Activated naive CD4-positive, alpha-beta T cell treated with anti-CD3 and anti-CD28 coated beads, Interleukin-2, amount 10 ng/mL, durations not matched to agents 7 days and 5 days (primary cell): ENCODE results near the gene PIGA.
"Not testable (repeated sequence)": the region's sequence is repeated elsewhere in the genome, so short reads cannot be mapped to it uniquely, and the experiment has no call there.

ENCODE experiments used
- CTCF ChIA-PET: fragments of 350-600 bp; sonication (Branson Sonifier 250); formaldehyde crosslinking; loops from one replicate; lab custom pipeline; 2021; ENCODE audit warnings: antibody characterized with exemption; lab: Charles Lee
- DNase-seq: peaks from one replicate; pipeline ENCODE4 v3.0.0-alpha.2; 2020
- H3K27ac Mint-ChIP-seq: one replicate; pipeline ENCODE4 v1.8.0; 2021; ENCODE audit warnings: mild to moderate bottlenecking, moderate library complexity, mixed read lengths
- H3K27me3 Mint-ChIP-seq: one replicate; pipeline ENCODE4 v1.8.0; 2021; ENCODE audit warnings: mild to moderate bottlenecking, mixed read lengths
- H3K36me3 Mint-ChIP-seq: one replicate; pipeline ENCODE4 v1.8.0; 2021; ENCODE audit warnings: mixed read lengths
- H3K4me1 Mint-ChIP-seq: one replicate; pipeline ENCODE4 v1.8.0; 2021; ENCODE audit warnings: mixed read lengths
- H3K4me3 Mint-ChIP-seq: one replicate; pipeline ENCODE4 v1.8.0; 2021; ENCODE audit warnings: mild to moderate bottlenecking, moderate library complexity, mixed read lengths
- H3K9me3 Mint-ChIP-seq: one replicate; pipeline ENCODE4 v1.8.0; 2021; ENCODE audit warnings: mixed read lengths

The PIGA gene

DNA sequence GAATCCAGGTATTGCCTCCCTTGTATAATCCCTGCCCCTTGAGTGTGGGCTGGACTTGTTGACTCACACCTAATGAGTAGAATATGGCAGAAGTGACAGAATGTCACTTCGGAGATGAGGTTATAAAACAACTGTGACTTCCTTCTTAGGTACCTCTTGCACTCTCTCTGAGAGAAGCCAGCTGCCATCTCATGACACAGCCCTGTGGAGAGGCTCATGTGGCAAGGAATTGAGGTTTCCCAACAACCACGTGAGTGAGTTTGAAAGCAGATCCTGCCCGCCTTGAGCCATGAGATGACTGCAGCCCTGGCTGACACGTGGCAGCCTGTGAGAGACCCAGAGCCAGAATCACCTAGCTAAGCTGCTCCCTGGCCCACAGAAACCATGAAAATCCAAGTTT, 33.4 kb downstream of the PIGA start:
- CTCF ChIA-PET, result interaction anchor here (1.5 kb wide), 1 partner anchor 48 kb away, joined by 5 read pairs; no protein-coding TSS in a partner anchor
- Mint-ChIP-seq H3K36me3 (no peaks in the 10 kb centered on the region), H3K27me3 (peaks cover 6% of the 10 kb centered on the region), H3K27ac (no peak overlapping the region), H3K4me1 (peaks cover 4% of the 10 kb centered on the region), H3K4me3 (no peak overlapping the region), H3K9me3 (no peaks in the 10 kb centered on the region)
- DNase-seq, result peak; percentile 22

DNA sequence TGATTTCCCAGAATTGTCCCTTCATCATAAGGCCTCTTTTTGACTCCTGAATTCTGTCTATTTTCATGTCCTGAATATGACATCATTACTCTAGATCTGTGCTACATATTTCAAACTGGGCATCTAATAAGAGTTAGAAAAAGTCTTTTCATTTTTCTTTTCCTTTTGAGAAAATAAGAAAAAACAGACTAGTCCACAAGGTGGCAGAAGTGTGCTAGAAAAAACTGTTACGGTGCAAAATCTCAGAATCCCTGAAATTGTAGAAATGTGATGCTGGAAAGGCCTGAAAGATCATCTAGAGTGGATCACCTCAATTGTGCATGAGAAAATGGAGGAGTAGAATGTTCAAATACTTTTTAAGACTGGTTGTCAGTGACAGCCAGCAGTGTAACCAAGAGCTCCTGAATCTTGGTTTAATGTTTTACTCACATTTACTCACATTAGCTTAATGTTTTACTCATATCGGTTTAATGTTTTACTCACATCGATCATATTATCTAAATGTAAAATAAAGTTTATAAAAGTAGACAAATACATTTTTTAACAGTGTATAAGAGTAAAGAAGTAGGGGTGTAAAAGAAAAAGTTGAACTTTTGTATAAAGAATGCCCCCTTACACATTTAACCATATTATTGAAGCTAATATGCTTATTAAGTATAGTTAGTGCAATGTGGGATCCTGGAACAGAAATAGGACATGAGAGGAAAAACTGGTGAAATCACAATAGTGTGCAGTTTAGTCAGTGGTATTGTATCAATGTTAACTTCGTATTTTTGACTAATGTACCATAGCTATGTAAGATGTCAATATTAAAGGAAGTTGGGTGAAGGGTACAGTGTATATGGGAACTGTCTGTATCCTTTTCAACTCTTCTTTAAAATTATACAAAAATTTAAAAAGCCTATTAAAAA, 35.1 kb downstream of the PIGA start:
- Mint-ChIP-seq H3K4me1 (peaks cover 4% of the 10 kb centered on the region), H3K27me3 (peaks cover 6% of the 10 kb centered on the region), H3K36me3 (no peaks in the 10 kb centered on the region), H3K27ac (no peak overlapping the region), H3K9me3 (no peaks in the 10 kb centered on the region), H3K4me3 (no peak overlapping the region)
- CTCF ChIA-PET, result interaction anchor here (0.6 to 1.8 kb wide), 7 partner anchors 15 to 189 kb away, joined by 3 to 8 read pairs (median 3); no protein-coding TSS in a partner anchor
- DNase-seq, result no peak

DNA sequence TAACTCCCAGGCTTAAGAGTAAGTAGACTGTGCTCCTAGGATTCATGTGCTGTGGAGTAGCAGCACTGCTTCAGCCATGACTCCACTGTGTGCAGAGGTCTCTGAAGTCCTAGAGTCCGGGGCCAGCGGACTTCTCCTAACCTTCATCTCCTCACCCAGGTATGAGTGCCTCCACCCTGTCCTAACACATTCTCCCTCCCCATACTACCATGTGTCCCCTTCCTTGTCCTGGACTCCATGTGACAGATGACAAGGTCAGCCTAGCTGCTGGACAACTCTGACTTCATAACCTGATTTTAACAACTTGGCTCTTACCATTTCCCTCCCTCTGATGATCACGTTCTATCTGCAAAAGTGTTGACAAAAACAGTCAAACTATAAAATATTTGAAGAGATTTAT, 36.5 kb downstream of the PIGA start:
- DNase-seq, result no peak
- H3K9me3 Mint-ChIP-seq, result no peaks in the 10 kb centered on the region
- H3K27me3 Mint-ChIP-seq, result peaks cover 6% of the 10 kb centered on the region

DNA sequence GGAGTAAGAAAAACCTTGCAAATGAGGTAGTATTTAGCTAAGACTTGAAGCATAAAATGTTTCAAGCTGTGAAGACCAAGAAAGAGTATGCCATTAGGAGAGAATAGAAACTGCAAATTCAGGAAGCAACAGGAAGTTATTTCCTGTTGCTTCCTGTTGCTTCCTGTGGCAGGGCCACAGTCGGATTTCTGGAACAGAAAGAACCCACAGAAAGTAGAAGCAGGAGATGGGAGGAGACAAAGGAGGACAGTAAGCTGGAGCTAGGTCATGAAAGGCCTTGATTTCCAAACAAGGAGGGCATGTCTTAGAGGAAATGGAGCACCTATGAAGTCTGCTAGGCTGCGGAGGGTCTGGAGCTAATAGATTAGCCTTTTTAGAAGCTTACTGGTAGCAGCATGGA, 37.1 kb downstream of the PIGA start:
- Mint-ChIP-seq H3K4me3 (no peak overlapping the region), H3K9me3 (no peaks in the 10 kb centered on the region), H3K27me3 (peaks cover 6% of the 10 kb centered on the region), H3K4me1 (peaks cover 4% of the 10 kb centered on the region), H3K36me3 (no peaks in the 10 kb centered on the region), H3K27ac (no peak overlapping the region)
- DNase-seq, result no peak
- CTCF ChIA-PET, result no interaction called here

More for the DNA sequence above, 36.5 kb downstream of the PIGA start:
- Mint-ChIP-seq H3K4me1 (peaks cover 4% of the 10 kb centered on the region), H3K36me3 (no peaks in the 10 kb centered on the region), H3K4me3 (no peak overlapping the region), H3K27ac (no peak overlapping the region)
- CTCF ChIA-PET, result no interaction called here

DNA sequence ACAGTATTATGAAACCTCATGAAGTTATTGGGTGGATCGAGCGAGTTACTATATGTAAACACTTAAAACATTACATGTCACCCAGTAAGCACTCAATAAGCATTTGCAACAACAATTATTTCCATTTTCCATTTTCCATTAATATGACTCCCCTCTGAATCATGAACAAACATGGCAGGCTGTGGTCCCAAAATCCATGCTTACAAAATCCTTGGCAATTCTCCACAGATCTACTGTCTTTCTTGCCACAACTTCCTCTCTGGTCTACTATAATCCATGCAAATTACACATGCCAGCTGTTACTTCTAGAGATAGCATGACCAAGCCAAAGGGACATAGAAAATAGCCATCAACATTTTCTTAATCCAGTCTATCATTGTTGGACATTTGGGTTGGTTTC, 41.9 kb downstream of the PIGA start:
- Mint-ChIP-seq H3K4me1 (peaks cover 4% of the 10 kb centered on the region), H3K36me3 (no peaks in the 10 kb centered on the region), H3K27me3 (no peaks in the 10 kb centered on the region), H3K4me3 (no peak overlapping the region), H3K9me3 (no peaks in the 10 kb centered on the region), H3K27ac (no peak overlapping the region)
- CTCF ChIA-PET, result no interaction called here
- no peak for DNase-seq

DNA sequence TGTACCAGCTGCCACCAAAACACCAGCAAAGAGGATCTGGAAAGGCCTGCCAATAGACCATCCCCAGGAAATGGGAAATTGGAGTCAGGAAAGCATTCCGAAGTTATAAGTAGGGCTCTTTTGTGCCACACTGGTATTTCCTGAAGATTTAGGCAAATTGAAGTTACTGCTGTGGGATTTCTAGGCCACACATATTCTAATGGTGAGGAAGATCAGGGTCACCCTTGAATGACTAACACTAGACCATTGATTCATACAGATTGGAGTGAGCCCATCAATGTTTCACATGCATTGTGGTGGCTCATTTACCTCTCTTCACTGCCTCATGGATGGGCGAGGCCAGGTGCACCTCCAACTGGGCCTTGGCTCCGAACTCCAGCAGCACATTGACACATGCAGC, 42.5 kb downstream of the PIGA start:
- Mint-ChIP-seq H3K4me1 (no peaks in the 10 kb centered on the region), H3K27ac (no peak overlapping the region), H3K4me3 (no peak overlapping the region), H3K27me3 (no peaks in the 10 kb centered on the region), H3K9me3 (no peaks in the 10 kb centered on the region), H3K36me3 (no peaks in the 10 kb centered on the region)
- DNase-seq, result no peak
- CTCF ChIA-PET, result no interaction called here

DNA sequence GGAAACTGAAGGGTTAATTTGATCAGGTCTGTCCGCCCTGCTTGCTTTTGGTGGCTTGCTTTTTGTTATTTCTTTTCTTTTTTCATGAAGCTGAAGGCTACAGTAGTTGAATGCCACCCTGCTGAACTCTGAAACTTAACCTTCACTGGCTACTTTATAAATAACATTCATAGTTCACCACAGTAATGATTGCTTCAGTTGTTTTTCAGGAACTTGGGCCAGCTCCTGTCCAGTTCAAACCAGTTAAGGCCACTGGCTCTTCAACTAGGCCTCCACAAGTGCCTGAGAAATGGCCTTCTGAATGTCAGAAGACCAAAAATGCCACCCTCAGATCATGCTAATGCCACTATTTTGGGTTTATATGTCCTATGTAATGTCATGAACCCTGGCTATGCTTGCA, 57.7 kb downstream of the PIGA start:
- CTCF ChIA-PET, result no interaction called here
- H3K36me3 Mint-ChIP-seq, result no peaks in the 10 kb centered on the region
- H3K27ac Mint-ChIP-seq, result no peak overlapping the region
- no peak for DNase-seq
- peaks cover 2% of the 10 kb centered on the region for H3K9me3 Mint-ChIP-seq
- H3K4me1 Mint-ChIP-seq, result no peaks in the 10 kb centered on the region
- H3K27me3 Mint-ChIP-seq, result no peaks in the 10 kb centered on the region
- no peak overlapping the region for H3K4me3 Mint-ChIP-seq

DNA sequence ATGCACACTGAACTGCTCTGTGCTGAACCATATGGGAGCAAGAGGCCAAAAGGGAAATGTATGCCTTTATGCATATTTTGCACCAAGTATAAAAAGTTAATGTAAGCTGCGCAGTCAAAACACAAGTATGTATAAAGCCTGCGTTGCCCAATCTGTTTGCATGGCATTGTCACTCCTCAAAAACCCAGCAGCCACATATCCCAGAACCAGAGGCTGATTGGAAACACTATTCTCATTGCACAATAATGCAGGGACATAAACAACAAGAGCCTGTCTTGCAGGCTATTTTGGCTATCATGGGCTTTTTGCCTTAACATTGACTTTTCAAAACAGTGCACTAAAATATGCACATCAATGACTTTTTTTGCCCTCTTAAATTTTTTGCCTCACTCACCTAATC, 60.4 kb downstream of the PIGA start:
- Mint-ChIP-seq H3K4me3 (no peak overlapping the region), H3K27me3 (no peaks in the 10 kb centered on the region), H3K9me3 (peaks cover 2% of the 10 kb centered on the region), H3K36me3 (no peaks in the 10 kb centered on the region), H3K4me1 (peaks cover 5% of the 10 kb centered on the region), H3K27ac (no peak overlapping the region)
- DNase-seq, result no peak
- CTCF ChIA-PET, result no interaction called here

DNA sequence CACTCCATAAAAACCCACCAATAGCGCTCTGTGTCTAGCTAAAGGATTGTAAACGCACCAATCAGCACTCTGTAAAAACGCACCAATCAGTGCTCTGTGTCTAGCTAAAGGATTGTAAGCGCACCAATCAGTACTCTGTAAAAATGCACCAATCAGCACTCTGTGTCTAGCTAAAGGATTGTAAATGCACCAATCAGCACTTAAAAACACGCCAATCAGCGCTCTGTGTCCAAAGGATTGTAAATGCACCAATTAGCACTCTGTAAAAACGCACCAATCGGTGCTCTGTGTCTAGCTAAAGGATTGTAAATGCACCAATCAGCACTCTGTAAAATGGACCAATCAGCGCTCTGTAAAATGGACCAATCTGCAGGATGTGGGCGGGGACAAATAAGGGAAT, 62.0 kb downstream of the PIGA start:
- CTCF ChIA-PET, H3K36me3 Mint-ChIP-seq, H3K4me3 Mint-ChIP-seq, DNase-seq, H3K9me3 Mint-ChIP-seq, H3K27ac Mint-ChIP-seq, H3K27me3 Mint-ChIP-seq: not testable (repeated sequence)
- peaks cover 11% of the 10 kb centered on the region for H3K4me1 Mint-ChIP-seq

DNA sequence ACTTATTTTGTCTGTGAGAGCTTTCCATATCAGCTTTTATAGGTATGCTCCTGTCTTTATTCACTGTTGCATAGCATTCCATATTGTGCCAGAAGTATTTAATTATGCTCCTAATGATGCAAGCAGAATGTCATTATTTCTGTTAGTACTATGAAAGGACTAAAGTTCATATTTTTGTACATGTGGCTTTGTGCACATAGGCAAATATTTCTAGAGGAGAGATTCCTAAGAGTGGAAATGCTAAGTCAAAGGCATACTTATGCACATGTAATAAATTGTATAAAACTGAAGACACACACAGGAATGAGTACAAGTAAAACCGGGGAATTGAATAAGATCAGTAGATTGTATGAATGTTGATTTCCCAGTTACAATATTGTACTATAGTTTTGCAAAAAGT, 63.6 kb downstream of the PIGA start:
- H3K4me1 Mint-ChIP-seq, result peaks cover 11% of the 10 kb centered on the region
- no peak overlapping the region for H3K4me3 Mint-ChIP-seq
- H3K27ac Mint-ChIP-seq, result no peak overlapping the region
- H3K27me3 Mint-ChIP-seq, result no peaks in the 10 kb centered on the region
- no peaks in the 10 kb centered on the region for H3K36me3 Mint-ChIP-seq
- peaks cover 2% of the 10 kb centered on the region for H3K9me3 Mint-ChIP-seq
- CTCF ChIA-PET, result no interaction called here
- no peak for DNase-seq

DNA sequence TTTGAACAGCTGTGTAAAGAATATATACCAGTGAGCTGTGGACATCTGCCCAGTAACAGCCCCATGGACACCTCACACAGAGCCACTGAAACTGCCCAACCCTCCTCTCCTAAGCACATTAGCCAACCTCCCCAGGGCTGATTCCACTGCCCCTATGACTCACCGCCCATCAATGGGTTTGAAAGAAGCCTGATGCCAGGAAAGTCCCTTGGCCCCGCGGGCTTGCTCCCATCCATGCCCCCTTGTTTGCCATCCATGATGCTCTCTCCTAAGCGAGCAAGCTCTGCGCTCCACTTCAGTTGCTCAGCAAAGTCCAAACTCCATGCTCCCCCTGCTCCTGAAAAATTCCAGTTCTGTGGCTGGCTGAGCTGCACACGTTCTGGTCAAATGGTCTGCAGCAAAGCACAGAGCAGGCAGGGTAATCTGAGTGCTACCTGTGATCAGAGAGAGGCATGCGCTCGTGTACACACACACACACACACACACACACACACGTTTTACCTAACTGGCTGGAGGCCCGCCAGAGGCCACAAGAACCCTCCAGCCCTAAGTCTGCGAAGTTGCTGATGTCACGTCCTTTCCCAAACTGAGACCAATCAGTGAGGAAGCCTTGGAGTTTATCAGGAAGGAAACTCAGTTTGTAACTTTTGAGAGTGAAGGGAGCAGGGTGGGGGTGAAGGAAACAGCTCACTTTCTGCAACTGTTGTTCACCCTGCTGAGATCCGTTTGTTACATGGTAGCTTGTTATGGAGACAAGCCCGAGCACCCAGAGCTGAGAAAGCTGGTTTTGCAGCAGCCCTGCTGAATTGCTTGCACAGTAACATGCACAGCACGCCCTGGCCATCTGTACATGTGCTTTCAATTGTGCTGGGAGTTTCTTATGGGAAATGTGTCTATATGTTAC, 65.5 kb downstream of the PIGA start, which contains the start of gene ASB9:
Gene ASB9, minus strand, starts transcription at position 466 of the 904 bp plus-strand sequence. Its CDS starts 209 bp downstream, at position 257.
- CTCF ChIA-PET, result interaction anchor here (1.1 kb wide), 1 partner anchor 14 kb away, joined by 3 read pairs; no protein-coding TSS in a partner anchor
- Mint-ChIP-seq H3K36me3 (no peaks in the 10 kb centered on the region), H3K27ac (peak within 1 kb of the TSS; percentile 7)

More for the DNA sequence above, 65.5 kb downstream of the PIGA start, which contains the start of gene ASB9:
- Mint-ChIP-seq H3K27me3 (no peaks in the 10 kb centered on the region), H3K9me3 (peaks cover 2% of the 10 kb centered on the region), H3K4me1 (peaks cover 11% of the 10 kb centered on the region), H3K4me3 (peak within 1 kb of the TSS; percentile 1)
- DNase-seq, result peak; percentile 22
